ENCODE data around the gene PCID2.

GRCh38 chr13:113149711-113150549, 58.5 kb downstream of the PCID2 start:
- TF ChIP-seq POLR2A (IDR thresholded peaks at IDR 0.05): no peak
- TF ChIP-seq, protein P1, sequence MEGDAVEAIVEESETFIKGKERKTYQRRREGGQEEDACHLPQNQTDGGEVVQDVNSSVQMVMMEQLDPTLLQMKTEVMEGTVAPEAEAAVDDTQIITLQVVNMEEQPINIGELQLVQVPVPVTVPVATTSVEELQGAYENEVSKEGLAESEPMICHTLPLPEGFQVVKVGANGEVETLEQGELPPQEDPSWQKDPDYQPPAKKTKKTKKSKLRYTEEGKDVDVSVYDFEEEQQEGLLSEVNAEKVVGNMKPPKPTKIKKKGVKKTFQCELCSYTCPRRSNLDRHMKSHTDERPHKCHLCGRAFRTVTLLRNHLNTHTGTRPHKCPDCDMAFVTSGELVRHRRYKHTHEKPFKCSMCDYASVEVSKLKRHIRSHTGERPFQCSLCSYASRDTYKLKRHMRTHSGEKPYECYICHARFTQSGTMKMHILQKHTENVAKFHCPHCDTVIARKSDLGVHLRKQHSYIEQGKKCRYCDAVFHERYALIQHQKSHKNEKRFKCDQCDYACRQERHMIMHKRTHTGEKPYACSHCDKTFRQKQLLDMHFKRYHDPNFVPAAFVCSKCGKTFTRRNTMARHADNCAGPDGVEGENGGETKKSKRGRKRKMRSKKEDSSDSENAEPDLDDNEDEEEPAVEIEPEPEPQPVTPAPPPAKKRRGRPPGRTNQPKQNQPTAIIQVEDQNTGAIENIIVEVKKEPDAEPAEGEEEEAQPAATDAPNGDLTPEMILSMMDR (IDR thresholded peaks at IDR 0.05): no peak

All from Peyer's patch (tissue), 4 donors.